CD14-positive monocyte (primary cell): ENCODE results near the gene TP53I13. TPM values are rescaled to one million over a fixed set of nuclear protein-coding genes. Genes with fewer than 3 reads are reported as not detected.

ENCODE experiments used
- DNase-seq, 3 donors: peaks; one replicate each; pipeline ENCODE4 v3.0.0-alpha.2; 2011 to 2022
- H2AFZ ChIP-seq: 2 replicates; pipeline ENCODE4 v1.6.0; 2012; ENCODE audit warnings: mild to moderate bottlenecking, low read depth, low read length, inconsistent platforms; ENCODE audit not compliant: insufficient read depth, poor library complexity, severe bottlenecking
- H3K27ac ChIP-seq, 2 donors: 1 replicate in 1 of 2; 2 replicates in 1 of 2; pipeline ENCODE4 v1.5.1; 2012 to 2013; ENCODE audit warnings: low read length in 2 of 2, control low read depth in 1 of 2, inconsistent platforms in 1 of 2, low read depth in 1 of 2, mild to moderate bottlenecking in 1 of 2
- H3K27me3 ChIP-seq, 2 donors: one replicate each; pipeline versions ENCODE4 v1.6.0 to v1.6.1; 2011 to 2013; ENCODE audit warnings: low read length in 2 of 2; ENCODE audit not compliant: control insufficient read depth in 2 of 2, insufficient read depth in 2 of 2
- H3K36me3 ChIP-seq, 2 donors: replicated peaks in 1 of 2; 1 replicate in 1 of 2; 2 replicates in 1 of 2; pipeline versions ENCODE4 v1.5.1 to v1.6.1; 2012 to 2013; ENCODE audit warnings: low read length in 2 of 2, control low read depth in 1 of 2, inconsistent platforms in 1 of 2, mild to moderate bottlenecking in 1 of 2; ENCODE audit not compliant: insufficient read depth in 2 of 2, control insufficient read depth in 1 of 2
- H3K4me1 ChIP-seq, 2 donors: 1 replicate in 1 of 2; 2 replicates in 1 of 2; pipeline versions ENCODE4 v1.5.1 to v1.6.1; 2012 to 2013; ENCODE audit warnings: low read length in 2 of 2, control low read depth in 1 of 2, inconsistent platforms in 1 of 2, mild to moderate bottlenecking in 1 of 2, moderate library complexity in 1 of 2; ENCODE audit not compliant: insufficient read depth in 2 of 2, control insufficient read depth in 1 of 2
- H3K4me2 ChIP-seq: replicated peaks from 2 replicates; pipeline ENCODE3; 2012; ENCODE audit warnings: low read length, moderate library complexity, mild to moderate bottlenecking; ENCODE audit not compliant: poor library complexity, severe bottlenecking; ENCODE audit errors: extremely low read depth
- H3K4me3 ChIP-seq, 3 experiments: fragments of 200-600 bp in 1 of 3; sonication (generic) in 1 of 3; replicated peaks in 1 of 3; 1 replicate in 2 of 3; 2 replicates in 1 of 3; pipeline ENCODE4 v1.5.1; 2011 to 2013; ENCODE audit warnings: low read length in 3 of 3, mild to moderate bottlenecking in 3 of 3, control low read depth in 2 of 3, low read depth in 2 of 3, inconsistent platforms in 1 of 3, moderate library complexity in 1 of 3
- H3K79me2 ChIP-seq: 2 replicates; pipeline ENCODE4 v1.6.0; 2012; ENCODE audit warnings: mild to moderate bottlenecking, control low read depth, inconsistent platforms, low read length, moderate library complexity; ENCODE audit not compliant: insufficient read depth
- H3K9ac ChIP-seq: 2 replicates; pipeline ENCODE4 v1.6.0; 2017; ENCODE audit warnings: low read length, mild to moderate bottlenecking; ENCODE audit not compliant: insufficient read depth, poor library complexity, severe bottlenecking
- H3K9me3 ChIP-seq, 2 donors: replicated peaks in 1 of 2; 1 replicate in 1 of 2; 2 replicates in 1 of 2; pipeline versions ENCODE4 v1.5.1 to v1.6.1; 2012 to 2013; ENCODE audit warnings: low read length in 2 of 2, control low read depth in 1 of 2; ENCODE audit not compliant: control insufficient read depth in 1 of 2, insufficient read depth in 1 of 2
- H4K20me1 ChIP-seq: 2 replicates; pipeline ENCODE4 v1.6.0; 2012; ENCODE audit warnings: mild to moderate bottlenecking, low read length, control low read depth, moderate library complexity; ENCODE audit not compliant: insufficient read depth
- H3K27ac Mint-ChIP-seq, 7 donors: one replicate each; pipeline ENCODE4 v1.8.0; 2020; ENCODE audit warnings: mild to moderate bottlenecking in 7 of 7, mixed read lengths in 7 of 7, moderate library complexity in 6 of 7, inconsistent platforms in 2 of 7
- H3K27me3 Mint-ChIP-seq, 3 donors: one replicate each; pipeline ENCODE4 v1.8.0; 2021 to 2022; ENCODE audit warnings: low read depth in 3 of 3, mild to moderate bottlenecking in 3 of 3, mixed read lengths in 3 of 3, moderate library complexity in 3 of 3, inconsistent platforms in 1 of 3
- H3K36me3 Mint-ChIP-seq, 2 donors: one replicate each; pipeline ENCODE4 v1.8.0; 2020; ENCODE audit warnings: mixed read lengths in 2 of 2, inconsistent platforms in 1 of 2, mild to moderate bottlenecking in 1 of 2
- H3K4me1 Mint-ChIP-seq: one replicate; pipeline ENCODE4 v1.8.0; 2020; ENCODE audit warnings: mild to moderate bottlenecking, mixed read lengths
- H3K4me3 Mint-ChIP-seq, 2 donors: one replicate each; pipeline ENCODE4 v1.8.0; 2020; ENCODE audit warnings: mild to moderate bottlenecking in 2 of 2, mixed read lengths in 2 of 2, moderate library complexity in 1 of 2
- H3K9me3 Mint-ChIP-seq, 7 donors: one replicate each; pipeline ENCODE4 v1.8.0; 2020 to 2022; ENCODE audit warnings: mixed read lengths in 7 of 7, mild to moderate bottlenecking in 6 of 7, moderate library complexity in 6 of 7, inconsistent platforms in 2 of 7
- CTCF ChIP-seq: fragments of 200-600 bp; IDR thresholded peaks from one replicate; pipeline ENCODE4 v1.8.0; 2022; ENCODE audit warnings: antibody characterized with exemption, mild to moderate bottlenecking
- WGBS: methylation state at CpG from one replicate; pipeline ENCODE4 v1.1.5; 2013; ENCODE audit warnings: missing lambda C conversion rate; ENCODE audit not compliant: insufficient coverage; 5-methylcytosine and 5-hydroxymethylcytosine counted together
- intact Hi-C, 2 donors: fragments of 100-400 bp; cut with micrococcal nuclease; formaldehyde crosslinking; loops; one replicate each; pipeline versions ENCODE4 v1.15.0 to v1.15.1; 2023
- polyA plus RNA-seq, 3 donors: library from polyadenylated mRNA; depleted of rRNA in 1 of 3; unstranded in 2 of 3; stranded (reverse) in 1 of 3; fragments of 300-500 nt in 2 of 3; fragments of >200 nt in 1 of 3; fragmentation: Illumina TruSeq in 2 of 3; gene quantifications; 1 replicate in 2 of 3; 2 replicates in 1 of 3; pipeline ENCODE4 v1.2.3, GENCODE V29; 2012 to 2021

TP53I13 gene
- polyA plus RNA-seq, 3 donors, result 9.4 to 58.6 (median 14.4) TPM

DNA sequence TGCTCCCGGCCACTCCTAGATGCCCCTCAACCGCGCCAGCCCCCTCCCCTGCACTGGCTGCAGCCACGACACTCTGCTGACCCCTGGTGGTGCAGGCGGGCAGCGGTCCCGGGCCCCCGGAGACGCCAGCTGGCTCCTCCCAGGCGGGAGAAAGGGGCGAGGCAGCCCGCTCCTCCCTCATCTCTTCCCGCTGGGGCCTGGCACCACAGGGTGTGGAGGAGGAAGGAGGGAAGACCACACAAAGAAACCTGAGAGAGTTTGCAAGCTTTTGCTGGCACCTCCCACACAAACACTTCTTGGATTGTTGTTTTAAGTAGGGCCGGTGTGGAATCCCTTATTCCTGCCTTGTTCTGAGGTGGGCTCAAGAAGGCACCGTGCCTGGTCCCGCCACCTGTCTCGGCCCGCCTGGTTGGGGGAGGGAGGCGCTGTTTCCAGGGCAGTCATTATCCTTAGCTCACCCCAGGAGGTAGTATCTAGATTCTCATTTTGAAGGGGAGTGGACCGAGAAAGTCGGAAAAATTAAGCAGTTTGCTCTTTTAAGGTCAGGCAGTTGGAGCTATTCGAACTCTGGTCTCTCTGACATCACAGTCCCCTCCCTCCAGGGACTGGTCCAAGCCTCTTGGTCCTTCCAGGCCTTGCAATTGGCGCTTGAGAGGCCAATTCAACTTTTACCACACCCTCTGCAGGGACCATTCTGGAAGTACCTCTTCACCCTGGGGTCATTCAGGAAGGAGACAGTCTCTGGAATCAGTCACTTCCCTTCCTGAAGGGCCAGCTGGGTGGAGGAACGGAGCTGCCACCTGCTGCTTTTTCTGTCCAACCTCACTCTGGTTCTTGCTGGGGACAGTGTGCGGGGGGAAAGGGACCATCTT, 23.5 kb downstream of the TP53I13 start:
- H3K4me2 ChIP-seq, result peak overlapping the region; percentile 96
- H3K27ac ChIP-seq, result no peak overlapping the region
- peak in 2 of 3 donors; percentile 60 to 63 for DNase-seq
- peak; percentile 89 for TF ChIP-seq CTCF
- peak overlapping the region; percentile 75 to 92 for H3K4me3 Mint-ChIP-seq
- peaks cover 0 to 3% (median 0%) of the 10 kb centered on the region in 7 donors for H3K9me3 Mint-ChIP-seq
- no peaks in the 10 kb centered on the region for H3K9me3 ChIP-seq
- 11% methylated on average over 11 of the region's 25 CpGs for WGBS
- H3K4me3 ChIP-seq, result peak overlapping the region in 2 of 3 experiments; percentile 23 to 88
- peaks cover 58 to 62% of the 10 kb centered on the region in 2 donors for H3K4me1 ChIP-seq
- peaks cover 58% of the 10 kb centered on the region for H3K4me1 Mint-ChIP-seq
- no peaks in the 10 kb centered on the region for H3K36me3 ChIP-seq
- H3K79me2 ChIP-seq, result peaks cover 21% of the 10 kb centered on the region
- H3K36me3 Mint-ChIP-seq, result no peaks in the 10 kb centered on the region
- peak overlapping the region; percentile 73 for H2AFZ ChIP-seq
- no peak overlapping the region for H3K9ac ChIP-seq
- peaks cover 2 to 29% of the 10 kb centered on the region in 2 donors for H3K27me3 ChIP-seq
- peaks cover 23% of the 10 kb centered on the region for H4K20me1 ChIP-seq
- intact Hi-C loops, result no loop called here
- peaks cover 24 to 45% (median 35%) of the 10 kb centered on the region in 3 donors for H3K27me3 Mint-ChIP-seq
- peak overlapping the region in 3 of 7 donors; percentile 38 to 74 (median 50) for H3K27ac Mint-ChIP-seq

- Histone ChIP-seq H3K79me2 (peaks cover 10% of the 10 kb centered on the region), H3K4me2 (peak within 1 kb of the TSS; percentile 96), H4K20me1 (peaks cover 13% of the 10 kb centered on the region), H3K9me3 (no peaks in the 10 kb centered on the region), H3K27me3 (peaks cover 2 to 29% of the 10 kb centered on the region in 2 donors), H3K27ac (no peak within 1 kb of the TSS), H3K36me3 (no peaks in the 10 kb centered on the region), H3K4me3 (peak within 1 kb of the TSS; percentile 42 to 88 (median 50)), H2AFZ (peak within 1 kb of the TSS; percentile 73), H3K9ac (peak within 1 kb of the TSS; percentile 18), H3K4me1 (peaks cover 48 to 52% of the 10 kb centered on the region in 2 donors)
- TF ChIP-seq CTCF, result no peak
- Mint-ChIP-seq H3K4me3 (peak within 1 kb of the TSS; percentile 75 to 92), H3K9me3 (peaks cover 0 to 3% (median 0%) of the 10 kb centered on the region in 7 donors), H3K4me1 (peaks cover 48% of the 10 kb centered on the region), H3K27ac (peak within 1 kb of the TSS in 3 of 7 donors; percentile 38 to 74 (median 41)), H3K36me3 (no peaks in the 10 kb centered on the region), H3K27me3 (peaks cover 24 to 45% (median 35%) of the 10 kb centered on the region in 3 donors)
- intact Hi-C loops, result no loop called here
- under 1% methylated on average over 96 of the region's 96 CpGs for WGBS
- DNase-seq, result no peak
Observed at GRCh38 chr17:29592850-29593551, 24.5 kb downstream of the TP53I13 start, which contains the start of gene ANKRD13B. ANKRD13B (plus strand) TSS chr17:29593132; CDS start chr17:29593622, 490 bp downstream.
